H1 (cell line): ENCODE data around the gene TNKS2.

Experiments used
- BRCA1 ChIP-seq: IDR thresholded peaks from 2 replicates; pipeline ENCODE4 v1.6.1; 2012; ENCODE audit warnings: low read depth, low read length, improper control_type of control experiment
- CTCF ChIP-seq, 3 experiments: IDR thresholded peaks; 1 replicate in 2 of 3; 2 replicates in 1 of 3; pipeline versions ENCODE4 v1.5.1 to v1.6.1; 2011; ENCODE audit warnings: low read length in 3 of 3, mild to moderate bottlenecking in 3 of 3, inconsistent platforms in 2 of 3, low read depth in 1 of 3, moderate library complexity in 1 of 3; ENCODE audit not compliant: insufficient read depth in 1 of 3; ENCODE audit errors: control extremely low read depth in 1 of 3
- EP300 ChIP-seq, 2 experiments: IDR thresholded peaks; 1 replicate in 1 of 2; 2 replicates in 1 of 2; pipeline ENCODE4 v1.6.1; 2011 to 2012; ENCODE audit warnings: low read depth in 2 of 2, low read length in 2 of 2, mild to moderate bottlenecking in 2 of 2, borderline replicate concordance in 1 of 2, inconsistent platforms in 1 of 2, moderate library complexity in 1 of 2
- GABPA ChIP-seq: IDR thresholded peaks from 2 replicates; pipeline ENCODE4 v1.6.1; 2011; ENCODE audit warnings: mild to moderate bottlenecking, low read length, moderate library complexity, borderline replicate concordance; ENCODE audit not compliant: insufficient read depth
- HDAC6 ChIP-seq: IDR thresholded peaks from one replicate; pipeline ENCODE4 v1.7.1; 2012; ENCODE audit warnings: low read depth, mild to moderate bottlenecking, inconsistent platforms, low read length, moderate library complexity
- MAX ChIP-seq: IDR thresholded peaks from 2 replicates; pipeline ENCODE4 v1.6.1; 2012; ENCODE audit warnings: inconsistent platforms
- POLR2A ChIP-seq, 2 experiments: IDR thresholded peaks; 1 replicate in 1 of 2; 2 replicates in 1 of 2; pipeline ENCODE4 v1.6.1; 2011; ENCODE audit warnings: low read depth in 2 of 2, low read length in 2 of 2, mild to moderate bottlenecking in 2 of 2; ENCODE audit errors: control extremely low read depth in 1 of 2
- TCF12 ChIP-seq: IDR thresholded peaks from 2 replicates; pipeline ENCODE4 v1.6.1; 2011; ENCODE audit warnings: low read depth, mild to moderate bottlenecking, low read length

GRCh38 chr10:91909117-91909677, 111.0 kb downstream of the TNKS2 start, which contains the start of gene FGFBP3:
- TF ChIP-seq CTCF (IDR thresholded peaks at IDR 0.05; ENCODE audit: control extremely low read depth in 1 of 3, insufficient read depth in 1 of 3, low read depth in 1 of 3, low read length in 3 of 3) (no peak), POLR2A (IDR thresholded peaks at IDR 0.05; ENCODE audit: control extremely low read depth in 1 of 2, low read depth in 2 of 2, low read length in 2 of 2) (peak; percentile 20 to 35; a peak in 1 of 3 replicates), MAX (no peak), GABPA (no peak), TCF12 (no peak), HDAC6 (no peak), BRCA1 (no peak), EP300 (IDR thresholded peaks at IDR 0.05; ENCODE audit: borderline replicate concordance in 1 of 2, low read depth in 2 of 2, low read length in 2 of 2) (no peak)
